ENCODE results near the gene ADAMTS14.

The ADAMTS14 gene

GRCh38 chr10:70675496-70676161, 3.3 kb downstream of the ADAMTS14 start:
- no peak for DNase-seq

- no peak for DNase-seq
Measured at GRCh38 chr10:70676511-70676910, 4.2 kb downstream of the ADAMTS14 start.

- DNase-seq, result no peak
Measured at GRCh38 chr10:70677016-70677415, 4.7 kb downstream of the ADAMTS14 start.

GRCh38 chr10:70677620-70678249, 5.4 kb downstream of the ADAMTS14 start:
- DNase-seq, result no peak

GRCh38 chr10:70678250-70678635, 5.9 kb downstream of the ADAMTS14 start:
- DNase-seq, result no peak

GRCh38 chr10:70678757-70679489, 6.6 kb downstream of the ADAMTS14 start:
- no peak for DNase-seq

- DNase-seq, result no peak
Measured at GRCh38 chr10:70679498-70679897, 7.2 kb downstream of the ADAMTS14 start.

GRCh38 chr10:70680899-70681730, 8.8 kb downstream of the ADAMTS14 start:
- no peak for DNase-seq

- DNase-seq, result no peak
Measured at GRCh38 chr10:70681731-70682005, 9.4 kb downstream of the ADAMTS14 start.

- DNase-seq, result peak; percentile 61
Measured at GRCh38 chr10:70682920-70683600, 10.8 kb downstream of the ADAMTS14 start.

GRCh38 chr10:70683601-70683934, 11.3 kb downstream of the ADAMTS14 start:
- no peak for DNase-seq

- no peak for DNase-seq
Measured at GRCh38 chr10:70683940-70684339, 11.6 kb downstream of the ADAMTS14 start.

GRCh38 chr10:70684374-70684773, 12.1 kb downstream of the ADAMTS14 start:
- DNase-seq, result no peak

- DNase-seq, result no peak
Measured at GRCh38 chr10:70684839-70685454, 12.6 kb downstream of the ADAMTS14 start.

- no peak for DNase-seq
Measured at GRCh38 chr10:70685455-70685911, 13.2 kb downstream of the ADAMTS14 start.

- DNase-seq, result no peak
Measured at GRCh38 chr10:70688828-70689227, 16.5 kb downstream of the ADAMTS14 start.

- DNase-seq, result no peak
Measured at GRCh38 chr10:70689661-70690060, 17.4 kb downstream of the ADAMTS14 start.

- no peak for DNase-seq
Measured at GRCh38 chr10:70690589-70690988, 18.3 kb downstream of the ADAMTS14 start.

GRCh38 chr10:70691611-70692010, 19.3 kb downstream of the ADAMTS14 start:
- DNase-seq, result no peak

GRCh38 chr10:70692043-70692603, 19.8 kb downstream of the ADAMTS14 start:
- DNase-seq, result no peak

- no peak for DNase-seq
Measured at GRCh38 chr10:70693619-70694335, 21.5 kb downstream of the ADAMTS14 start.

Data from activated CD8-positive, alpha-beta memory T cell treated with anti-CD3 and anti-CD28 coated beads, Interleukin-2, amount 50 U/mL, for 48 hours (primary cell).